ENCODE measurements around the gene PHF8. TPM values are rescaled to one million over a fixed set of nuclear protein-coding genes. Genes with fewer than 3 reads are reported as not detected.

PHF8 gene
- total RNA-seq, 2 experiments from 2014 or later = 46.1 to 49.9 TPM

- Histone ChIP-seq H3K4me1 (ENCODE audit: insufficient read depth, low read length) (no peaks in the 10 kb centered on the region), H3K36me3 (ENCODE audit: insufficient read depth, low read length) (peaks cover 18% of the 10 kb centered on the region), H3K27ac (ENCODE audit: low read depth in 1 of 2, low read length in 2 of 2) (no peak overlapping the region), H3K27me3 (ENCODE audit: control insufficient read depth in 1 of 2, insufficient read depth in 2 of 2, low read length in 2 of 2) (no peaks in the 10 kb centered on the region), H3K9me3 (ENCODE audit: control insufficient read depth in 1 of 2, insufficient read depth in 1 of 2, low read length in 2 of 2) (no peaks in the 10 kb centered on the region), H3K4me3 (ENCODE audit: low read length) (no peak overlapping the region)
- H3K27me3 Mint-ChIP-seq = no peaks in the 10 kb centered on the region
- H3K9me3 Mint-ChIP-seq = no peaks in the 10 kb centered on the region
- ATAC-seq (ENCODE audit: poor library complexity) = no peak
- H3K36me3 Mint-ChIP-seq (ENCODE audit: low read depth) = peaks cover 74% of the 10 kb centered on the region
- intact Hi-C loops (cut with DNase I, micrococcal nuclease) = no loop called here
- no peak for DNase-seq
- no peak overlapping the region for H3K4me3 Mint-ChIP-seq
- no peak for TF ChIP-seq CTCF (IDR thresholded peaks at IDR 0.05)
- peaks cover 10% of the 10 kb centered on the region for H3K4me1 Mint-ChIP-seq (ENCODE audit: low read depth)
- ChIA-PET POLR2A (no interaction called here), CTCF (no interaction called here)
- no peak overlapping the region for H3K27ac Mint-ChIP-seq
These were observed 74.7 kb downstream of the PHF8 start for GRCh38 chrX:53969540-53969939.

GRCh38 chrX:53950130-53950733 lies 94.0 kb downstream of the PHF8 start:
- H3K27me3 Mint-ChIP-seq = no peaks in the 10 kb centered on the region
- H3K27me3 ChIP-seq (ENCODE audit: control insufficient read depth in 1 of 2, insufficient read depth in 2 of 2, low read length in 2 of 2) = no peaks in the 10 kb centered on the region
- H3K9me3 ChIP-seq (ENCODE audit: control insufficient read depth in 1 of 2, insufficient read depth in 1 of 2, low read length in 2 of 2) = no peaks in the 10 kb centered on the region
- H3K27ac Mint-ChIP-seq = no peak overlapping the region
- intact Hi-C loops (cut with DNase I, micrococcal nuclease) = no loop called here
- H3K36me3 Mint-ChIP-seq (ENCODE audit: low read depth) = peaks cover 55% of the 10 kb centered on the region
- TF ChIP-seq CTCF (IDR thresholded peaks at IDR 0.05) = no peak
- H3K4me1 ChIP-seq (ENCODE audit: insufficient read depth, low read length) = no peaks in the 10 kb centered on the region
- ATAC-seq (ENCODE audit: poor library complexity) (no peak), DNase-seq (no peak)
- H3K4me3 Mint-ChIP-seq = no peak overlapping the region
- no peaks in the 10 kb centered on the region for H3K4me1 Mint-ChIP-seq (ENCODE audit: low read depth)
- no peaks in the 10 kb centered on the region for H3K9me3 Mint-ChIP-seq
- H3K36me3 ChIP-seq (ENCODE audit: insufficient read depth, low read length) = peaks cover 18% of the 10 kb centered on the region
- H3K4me3 ChIP-seq (ENCODE audit: low read length) = no peak overlapping the region
- no peak overlapping the region for H3K27ac ChIP-seq (ENCODE audit: low read depth in 1 of 2, low read length in 2 of 2)
- ChIA-PET POLR2A (no interaction called here), CTCF (no interaction called here)

GRCh38 chrX:53940180-53940579 lies 104.1 kb downstream of the PHF8 start:
- no peak overlapping the region for H3K27ac Mint-ChIP-seq

More at GRCh38 chrX:53940180-53940579, 104.1 kb downstream of the PHF8 start:
- H3K9me3 ChIP-seq (ENCODE audit: control insufficient read depth in 1 of 2, insufficient read depth in 1 of 2, low read length in 2 of 2) = no peaks in the 10 kb centered on the region
- CTCF ChIA-PET = no interaction called here
- no peaks in the 10 kb centered on the region for H3K27me3 ChIP-seq (ENCODE audit: control insufficient read depth in 1 of 2, insufficient read depth in 2 of 2, low read length in 2 of 2)
- H3K27me3 Mint-ChIP-seq = no peaks in the 10 kb centered on the region
- intact Hi-C loops (cut with DNase I, micrococcal nuclease) = no loop called here
- POLR2A ChIA-PET = no interaction called here
- no peaks in the 10 kb centered on the region for H3K9me3 Mint-ChIP-seq
- no peak overlapping the region for H3K4me3 Mint-ChIP-seq
- H3K4me3 ChIP-seq (ENCODE audit: low read length) = no peak overlapping the region
- H3K4me1 Mint-ChIP-seq (ENCODE audit: low read depth) = peaks cover 22% of the 10 kb centered on the region
- H3K4me1 ChIP-seq (ENCODE audit: insufficient read depth, low read length) = peaks cover 3% of the 10 kb centered on the region
- peaks cover 61% of the 10 kb centered on the region for H3K36me3 ChIP-seq (ENCODE audit: insufficient read depth, low read length)
- no peak overlapping the region for H3K27ac ChIP-seq (ENCODE audit: low read depth in 1 of 2, low read length in 2 of 2)
- no peak for TF ChIP-seq CTCF (IDR thresholded peaks at IDR 0.05)
- H3K36me3 Mint-ChIP-seq (ENCODE audit: low read depth) = peaks cover 79% of the 10 kb centered on the region
- ATAC-seq (ENCODE audit: poor library complexity) (no peak), DNase-seq (no peak)

All from CD4-positive, alpha-beta T cell (primary cell).